Keratinocyte (primary cell): ENCODE measurements around the gene TTC36. TPM values are rescaled to one million over a fixed set of nuclear protein-coding genes. Genes with fewer than 3 reads are reported as not detected.

Experiments used
- DNase-seq: peaks from one replicate; pipeline ENCODE4 v3.0.0-alpha.2; 2011; ENCODE audit warnings: low read depth, missing footprints, low spot score
- FAIRE-seq: peaks from 2 replicates; lab custom pipeline; 2011; peaks lifted over from hg19 to GRCh38; lab: Jason Lieb, UNC
- H2AFZ ChIP-seq: 2 replicates; pipeline ENCODE4 v1.6.0; 2012; ENCODE audit warnings: low read length, control low read depth, inconsistent platforms; ENCODE audit not compliant: control insufficient read depth
- H3K27ac ChIP-seq: 2 replicates; pipeline ENCODE4 v1.5.1; 2011; ENCODE audit warnings: low read length; ENCODE audit not compliant: control insufficient read depth, insufficient read depth
- H3K27me3 ChIP-seq: 3 replicates; pipeline ENCODE4 v1.6.0; 2011; ENCODE audit warnings: low read length; ENCODE audit not compliant: control insufficient read depth, insufficient read depth; ENCODE audit errors: extremely low read depth
- H3K36me3 ChIP-seq, 2 experiments: 2 replicates in 1 of 2; 3 replicates in 1 of 2; pipeline ENCODE4 v1.5.1; 2011; ENCODE audit warnings: low read length in 2 of 2, mild to moderate bottlenecking in 1 of 2; ENCODE audit not compliant: control insufficient read depth in 2 of 2, insufficient read depth in 2 of 2; ENCODE audit errors: extremely low read depth in 1 of 2
- H3K4me1 ChIP-seq: 3 replicates; pipeline ENCODE4 v1.5.1; 2011; ENCODE audit warnings: low read length; ENCODE audit not compliant: control insufficient read depth, insufficient read depth; ENCODE audit errors: extremely low read depth
- H3K4me2 ChIP-seq: 3 replicates; pipeline ENCODE4 v1.6.0; 2011; ENCODE audit warnings: low read depth, low read length; ENCODE audit not compliant: control insufficient read depth, insufficient read depth; ENCODE audit errors: extremely low read depth
- H3K4me3 ChIP-seq, 3 experiments: fragments of 200-600 bp in 1 of 3; sonication (generic) in 1 of 3; 2 replicates in 2 of 3; 3 replicates in 1 of 3; pipeline ENCODE4 v1.5.1; 2011 to 2016; ENCODE audit warnings: low read length in 3 of 3, mild to moderate bottlenecking in 3 of 3, control low read depth in 2 of 3, inconsistent platforms in 1 of 3, low read depth in 1 of 3, mixed read lengths in 1 of 3, mixed run types in 1 of 3, moderate library complexity in 1 of 3; ENCODE audit not compliant: control insufficient read depth in 2 of 3, insufficient read depth in 2 of 3; ENCODE audit errors: extremely low read depth in 1 of 3
- H3K79me2 ChIP-seq: 2 replicates; pipeline ENCODE4 v1.6.0; 2012; ENCODE audit warnings: low read length; ENCODE audit not compliant: control insufficient read depth, insufficient read depth
- H3K9ac ChIP-seq: 3 replicates; pipeline ENCODE4 v1.6.0; 2011; ENCODE audit warnings: low read length; ENCODE audit not compliant: control insufficient read depth, insufficient read depth; ENCODE audit errors: extremely low read depth
- H3K9me1 ChIP-seq: 3 replicates; pipeline ENCODE4 v1.6.0; 2011; ENCODE audit warnings: low read length; ENCODE audit not compliant: control insufficient read depth, insufficient read depth; ENCODE audit errors: extremely low read depth
- H3K9me3 ChIP-seq: 2 replicates; pipeline ENCODE4 v1.5.1; 2012; ENCODE audit warnings: low read depth, low read length; ENCODE audit not compliant: control insufficient read depth
- H4K20me1 ChIP-seq: 3 replicates; pipeline ENCODE4 v1.6.0; 2011; ENCODE audit warnings: low read length; ENCODE audit not compliant: control insufficient read depth, insufficient read depth; ENCODE audit errors: extremely low read depth
- EZH2 ChIP-seq: IDR thresholded peaks from one replicate; pipeline ENCODE4 v1.6.1; 2012; ENCODE audit warnings: inconsistent platforms, mild to moderate bottlenecking, low read length, moderate library complexity
- dilution Hi-C: fragments of 300-500 bp; cut with MboI; formaldehyde crosslinking; loops from one replicate; pipeline ENCODE4 v1.7.0; 2020; ENCODE audit warnings: low sequenced_read_pairs; ENCODE audit not compliant: extremely low pct_ligation_motif_present
- polyA plus RNA-seq, 5 experiments: library from polyadenylated mRNA; depleted of rRNA in 3 of 5; stranded (reverse) in 3 of 5; stranded (forward) in 1 of 5; unstranded in 1 of 5; fragments of >200 nt; gene quantifications; 1 replicate in 1 of 5; 2 replicates in 3 of 5; 3 replicates in 1 of 5; pipeline versions ENCODE4 v1.2.1 to v1.2.3, GENCODE V29; 2011 to 2012; ENCODE audit warnings: missing spikeins in 2 of 5, low read depth in 1 of 5, low replicate concordance in 1 of 5
- TF ChIP-seq, protein P1 (sequence below), 3 experiments: IDR thresholded peaks in 1 of 3; conservative IDR thresholded peaks in 1 of 3; optimal IDR thresholded peaks in 1 of 3; 2 replicates in 2 of 3; 3 replicates in 1 of 3; pipeline versions ENCODE3 to v1.5.1; 2011; ENCODE audit warnings: low read length in 3 of 3, mild to moderate bottlenecking in 3 of 3, moderate library complexity in 2 of 3, control low read depth in 1 of 3, inconsistent platforms in 1 of 3; ENCODE audit not compliant: insufficient read depth in 2 of 3; ENCODE audit errors: extremely low read depth in 1 of 3

The TTC36 gene
- polyA plus RNA-seq, 1 donor (not counting 4 experiments of a cell fraction or from before 2014, with no cell fraction given): not detected

DNA sequence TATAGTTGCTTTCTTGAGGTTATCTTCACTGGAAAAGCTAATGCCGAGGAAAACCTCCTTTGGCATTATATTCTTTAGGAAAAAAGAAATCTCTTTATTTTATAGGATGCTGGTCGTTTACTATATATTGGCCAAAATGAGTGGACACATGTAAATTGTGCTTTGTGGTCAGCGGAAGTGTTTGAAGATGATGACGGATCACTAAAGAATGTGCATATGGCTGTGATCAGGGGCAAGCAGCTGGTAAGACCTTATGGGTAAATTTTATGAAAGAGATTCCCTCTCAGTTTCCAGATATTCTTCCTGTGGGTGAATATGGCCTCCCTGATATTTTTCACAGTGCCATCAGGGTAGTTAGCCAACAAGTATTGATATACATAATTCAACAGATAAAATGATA, 29.4 kb upstream of the TTC36 start:
- Histone ChIP-seq H2AFZ (no peak overlapping the region), H3K4me1 (no peaks in the 10 kb centered on the region), H3K27me3 (no peaks in the 10 kb centered on the region), H3K79me2 (no peaks in the 10 kb centered on the region), H3K9me1 (no peaks in the 10 kb centered on the region), H3K36me3 (peaks cover 30 to 48% of the 10 kb centered on the region in 2 experiments), H4K20me1 (no peaks in the 10 kb centered on the region), H3K4me3 (no peak overlapping the region), H3K9me3 (no peaks in the 10 kb centered on the region), H3K4me2 (no peak overlapping the region), H3K27ac (no peak overlapping the region), H3K9ac (no peak overlapping the region)
- dilution Hi-C loops: no loop called here
- no peak for FAIRE-seq
- no peak for TF ChIP-seq EZH2
- TF ChIP-seq, protein P1, sequence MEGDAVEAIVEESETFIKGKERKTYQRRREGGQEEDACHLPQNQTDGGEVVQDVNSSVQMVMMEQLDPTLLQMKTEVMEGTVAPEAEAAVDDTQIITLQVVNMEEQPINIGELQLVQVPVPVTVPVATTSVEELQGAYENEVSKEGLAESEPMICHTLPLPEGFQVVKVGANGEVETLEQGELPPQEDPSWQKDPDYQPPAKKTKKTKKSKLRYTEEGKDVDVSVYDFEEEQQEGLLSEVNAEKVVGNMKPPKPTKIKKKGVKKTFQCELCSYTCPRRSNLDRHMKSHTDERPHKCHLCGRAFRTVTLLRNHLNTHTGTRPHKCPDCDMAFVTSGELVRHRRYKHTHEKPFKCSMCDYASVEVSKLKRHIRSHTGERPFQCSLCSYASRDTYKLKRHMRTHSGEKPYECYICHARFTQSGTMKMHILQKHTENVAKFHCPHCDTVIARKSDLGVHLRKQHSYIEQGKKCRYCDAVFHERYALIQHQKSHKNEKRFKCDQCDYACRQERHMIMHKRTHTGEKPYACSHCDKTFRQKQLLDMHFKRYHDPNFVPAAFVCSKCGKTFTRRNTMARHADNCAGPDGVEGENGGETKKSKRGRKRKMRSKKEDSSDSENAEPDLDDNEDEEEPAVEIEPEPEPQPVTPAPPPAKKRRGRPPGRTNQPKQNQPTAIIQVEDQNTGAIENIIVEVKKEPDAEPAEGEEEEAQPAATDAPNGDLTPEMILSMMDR (optimal IDR thresholded peaks at IDR 0.05 in 1 of 3, IDR thresholded peaks at IDR 0.05 in 1 of 3, conservative IDR thresholded peaks at IDR 0.05 in 1 of 3; ENCODE audit: extremely low read depth in 1 of 3, insufficient read depth in 2 of 3, low read length in 3 of 3): no peak
- DNase-seq: no peak

DNA sequence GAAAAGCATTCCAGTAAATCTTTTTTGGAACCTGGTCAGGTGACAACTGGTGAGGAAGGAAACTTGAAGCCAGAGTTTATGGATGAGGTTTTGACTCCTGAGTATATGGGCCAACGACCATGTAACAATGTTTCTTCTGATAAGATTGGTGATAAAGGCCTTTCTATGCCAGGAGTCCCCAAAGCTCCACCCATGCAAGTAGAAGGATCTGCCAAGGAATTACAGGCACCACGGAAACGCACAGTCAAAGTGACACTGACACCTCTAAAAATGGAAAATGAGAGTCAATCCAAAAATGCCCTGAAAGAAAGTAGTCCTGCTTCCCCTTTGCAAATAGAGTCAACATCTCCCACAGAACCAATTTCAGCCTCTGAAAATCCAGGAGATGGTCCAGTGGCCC, 24.1 kb upstream of the TTC36 start:
- dilution Hi-C loops: no loop called here
- no peak for TF ChIP-seq EZH2
- TF ChIP-seq, protein P1 (optimal IDR thresholded peaks at IDR 0.05 in 1 of 3, IDR thresholded peaks at IDR 0.05 in 1 of 3, conservative IDR thresholded peaks at IDR 0.05 in 1 of 3; ENCODE audit: extremely low read depth in 1 of 3, insufficient read depth in 2 of 3, low read length in 3 of 3): no peak
- Histone ChIP-seq H3K79me2 (no peaks in the 10 kb centered on the region), H3K9me1 (no peaks in the 10 kb centered on the region), H3K27ac (no peak overlapping the region), H3K4me2 (no peak overlapping the region), H3K9me3 (no peaks in the 10 kb centered on the region), H3K9ac (no peak overlapping the region), H3K27me3 (no peaks in the 10 kb centered on the region), H2AFZ (no peak overlapping the region), H3K4me1 (no peaks in the 10 kb centered on the region), H3K36me3 (peaks cover 48 to 59% of the 10 kb centered on the region in 2 experiments), H4K20me1 (no peaks in the 10 kb centered on the region), H3K4me3 (no peak overlapping the region)
- no peak for FAIRE-seq
- DNase-seq: no peak
